ENCODE results near the gene PPM1D.

DNA sequence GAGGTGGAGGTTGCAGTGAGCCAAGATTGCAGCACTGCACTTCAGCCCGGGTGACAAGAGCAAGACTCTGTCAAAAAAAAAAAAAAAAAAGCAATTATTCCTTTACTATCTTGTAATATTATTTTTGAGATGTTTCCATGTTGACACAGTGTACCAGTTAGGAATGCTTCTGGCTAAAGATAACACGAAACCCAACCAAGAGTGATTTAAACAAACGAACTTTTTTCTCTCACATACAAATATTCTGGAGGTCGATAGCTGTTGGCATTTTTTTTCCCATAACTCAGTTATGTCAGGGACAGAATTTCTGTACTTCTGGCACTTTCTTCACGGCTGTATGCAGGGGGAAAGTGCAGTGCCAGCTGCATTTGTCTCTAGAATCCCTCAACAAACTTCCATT lies 9.9 kb upstream of the PPM1D start:
- TF ChIP-seq ZNF331 (CRISPR knock-in tag; IDR thresholded peaks at IDR 0.05; ENCODE audit: low read depth) (no peak), EZH2 (IDR thresholded peaks at IDR 0.05; ENCODE audit: low read depth, unreplicated experiment) (no peak)
- TF ChIP-seq, protein P1, sequence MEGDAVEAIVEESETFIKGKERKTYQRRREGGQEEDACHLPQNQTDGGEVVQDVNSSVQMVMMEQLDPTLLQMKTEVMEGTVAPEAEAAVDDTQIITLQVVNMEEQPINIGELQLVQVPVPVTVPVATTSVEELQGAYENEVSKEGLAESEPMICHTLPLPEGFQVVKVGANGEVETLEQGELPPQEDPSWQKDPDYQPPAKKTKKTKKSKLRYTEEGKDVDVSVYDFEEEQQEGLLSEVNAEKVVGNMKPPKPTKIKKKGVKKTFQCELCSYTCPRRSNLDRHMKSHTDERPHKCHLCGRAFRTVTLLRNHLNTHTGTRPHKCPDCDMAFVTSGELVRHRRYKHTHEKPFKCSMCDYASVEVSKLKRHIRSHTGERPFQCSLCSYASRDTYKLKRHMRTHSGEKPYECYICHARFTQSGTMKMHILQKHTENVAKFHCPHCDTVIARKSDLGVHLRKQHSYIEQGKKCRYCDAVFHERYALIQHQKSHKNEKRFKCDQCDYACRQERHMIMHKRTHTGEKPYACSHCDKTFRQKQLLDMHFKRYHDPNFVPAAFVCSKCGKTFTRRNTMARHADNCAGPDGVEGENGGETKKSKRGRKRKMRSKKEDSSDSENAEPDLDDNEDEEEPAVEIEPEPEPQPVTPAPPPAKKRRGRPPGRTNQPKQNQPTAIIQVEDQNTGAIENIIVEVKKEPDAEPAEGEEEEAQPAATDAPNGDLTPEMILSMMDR (conservative IDR thresholded peaks at IDR 0.05; ENCODE audit: low read depth in 2 of 2): no peak
- TF ChIP-seq, protein P2, sequence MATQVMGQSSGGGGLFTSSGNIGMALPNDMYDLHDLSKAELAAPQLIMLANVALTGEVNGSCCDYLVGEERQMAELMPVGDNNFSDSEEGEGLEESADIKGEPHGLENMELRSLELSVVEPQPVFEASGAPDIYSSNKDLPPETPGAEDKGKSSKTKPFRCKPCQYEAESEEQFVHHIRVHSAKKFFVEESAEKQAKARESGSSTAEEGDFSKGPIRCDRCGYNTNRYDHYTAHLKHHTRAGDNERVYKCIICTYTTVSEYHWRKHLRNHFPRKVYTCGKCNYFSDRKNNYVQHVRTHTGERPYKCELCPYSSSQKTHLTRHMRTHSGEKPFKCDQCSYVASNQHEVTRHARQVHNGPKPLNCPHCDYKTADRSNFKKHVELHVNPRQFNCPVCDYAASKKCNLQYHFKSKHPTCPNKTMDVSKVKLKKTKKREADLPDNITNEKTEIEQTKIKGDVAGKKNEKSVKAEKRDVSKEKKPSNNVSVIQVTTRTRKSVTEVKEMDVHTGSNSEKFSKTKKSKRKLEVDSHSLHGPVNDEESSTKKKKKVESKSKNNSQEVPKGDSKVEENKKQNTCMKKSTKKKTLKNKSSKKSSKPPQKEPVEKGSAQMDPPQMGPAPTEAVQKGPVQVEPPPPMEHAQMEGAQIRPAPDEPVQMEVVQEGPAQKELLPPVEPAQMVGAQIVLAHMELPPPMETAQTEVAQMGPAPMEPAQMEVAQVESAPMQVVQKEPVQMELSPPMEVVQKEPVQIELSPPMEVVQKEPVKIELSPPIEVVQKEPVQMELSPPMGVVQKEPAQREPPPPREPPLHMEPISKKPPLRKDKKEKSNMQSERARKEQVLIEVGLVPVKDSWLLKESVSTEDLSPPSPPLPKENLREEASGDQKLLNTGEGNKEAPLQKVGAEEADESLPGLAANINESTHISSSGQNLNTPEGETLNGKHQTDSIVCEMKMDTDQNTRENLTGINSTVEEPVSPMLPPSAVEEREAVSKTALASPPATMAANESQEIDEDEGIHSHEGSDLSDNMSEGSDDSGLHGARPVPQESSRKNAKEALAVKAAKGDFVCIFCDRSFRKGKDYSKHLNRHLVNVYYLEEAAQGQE (IDR thresholded peaks at IDR 0.05; ENCODE audit: unreplicated experiment): no peak

All from GM23338 (cell line).